ENCODE results near the gene TXNRD1.
"Not testable (repeated sequence)": the region's sequence is repeated elsewhere in the genome, so short reads cannot be mapped to it uniquely, and the experiment has no call there.

Gene TXNRD1

DNA sequence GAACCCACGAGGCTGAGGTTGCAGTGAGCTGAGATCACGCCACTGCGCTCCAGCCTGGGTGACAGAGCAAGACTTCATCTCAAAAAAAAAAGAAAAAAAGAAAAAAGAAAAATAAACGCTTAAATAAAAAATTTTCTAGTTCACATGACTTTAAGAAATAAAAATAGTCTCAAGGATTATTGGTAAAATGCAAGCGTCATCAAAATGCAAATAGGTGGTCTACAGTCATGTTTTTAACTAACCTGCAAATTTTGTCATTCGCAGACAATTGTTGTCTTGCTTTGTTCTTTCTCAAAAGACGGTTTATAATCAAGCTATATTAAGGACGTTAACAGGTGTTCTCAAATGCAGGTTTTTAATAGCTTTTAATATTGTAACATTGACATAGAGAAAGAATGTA, 22.4 kb downstream of the TXNRD1 start:
- DNase-seq, result no peak
- TF ChIP-seq POLR2A (IDR thresholded peaks at IDR 0.05; ENCODE audit: low read length), result no peak
- TF ChIP-seq GATA1 (IDR thresholded peaks at IDR 0.05; ENCODE audit: low read depth, low read length), result no peak

- no peak for TF ChIP-seq POLR2A (IDR thresholded peaks at IDR 0.05; ENCODE audit: low read length)
- TF ChIP-seq GATA1 (IDR thresholded peaks at IDR 0.05; ENCODE audit: low read depth, low read length), result no peak
- no peak for DNase-seq
Observed at GRCh38 chr12:104242546-104243206, 27.1 kb downstream of the TXNRD1 start.

- no peak for DNase-seq
- TF ChIP-seq GATA1 (IDR thresholded peaks at IDR 0.05; ENCODE audit: low read depth, low read length) (no peak), POLR2A (IDR thresholded peaks at IDR 0.05; ENCODE audit: low read length) (no peak)
Observed at GRCh38 chr12:104243551-104243950, 28.0 kb downstream of the TXNRD1 start.

DNA sequence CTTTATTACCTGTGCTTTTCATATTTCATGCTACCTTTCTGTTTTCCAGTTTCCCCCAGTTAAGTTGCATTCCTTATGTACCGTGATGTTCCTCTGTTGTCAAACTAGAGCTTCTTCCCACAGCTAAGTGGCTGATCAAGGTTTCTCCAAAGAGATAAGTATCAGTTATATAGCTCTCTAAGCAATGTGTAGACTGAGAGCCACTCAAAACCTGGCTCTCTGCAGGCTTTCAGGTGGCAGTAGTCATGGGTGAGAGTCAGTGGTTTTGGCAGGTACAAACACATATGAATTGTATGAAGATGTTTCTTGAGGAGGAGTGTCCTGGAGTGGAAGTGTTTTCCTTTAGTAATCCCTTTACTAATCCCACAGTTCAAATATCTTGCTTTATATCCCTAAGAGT, 28.4 kb downstream of the TXNRD1 start:
- no peak for DNase-seq
- TF ChIP-seq GATA1 (IDR thresholded peaks at IDR 0.05; ENCODE audit: low read depth, low read length), result no peak
- TF ChIP-seq POLR2A (IDR thresholded peaks at IDR 0.05; ENCODE audit: low read length), result no peak

- TF ChIP-seq POLR2A (IDR thresholded peaks at IDR 0.05; ENCODE audit: low read length), result no peak
- TF ChIP-seq GATA1 (IDR thresholded peaks at IDR 0.05; ENCODE audit: low read depth, low read length), result no peak
- DNase-seq, result no peak
Observed at GRCh38 chr12:104247698-104248097, 32.1 kb downstream of the TXNRD1 start.

DNA sequence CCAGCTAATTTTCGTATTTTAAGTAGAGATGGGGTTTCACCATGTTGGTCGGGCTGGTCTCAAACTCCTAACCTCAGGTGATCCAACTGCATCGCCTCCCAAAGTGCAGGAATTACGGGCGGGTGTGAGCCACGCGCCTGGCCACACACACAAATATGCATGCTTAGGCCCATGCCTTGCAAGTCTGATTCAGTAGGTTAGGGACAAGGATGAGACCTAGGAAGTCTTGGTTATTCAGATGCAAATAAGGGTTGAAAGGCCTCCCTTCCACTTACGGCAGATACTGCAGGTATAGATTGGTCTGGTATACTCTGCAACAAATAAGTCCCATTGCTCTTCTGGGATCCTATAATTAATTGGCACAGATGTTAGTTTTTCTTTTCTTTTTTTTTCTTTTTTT, 32.9 kb downstream of the TXNRD1 start:
- TF ChIP-seq POLR2A (IDR thresholded peaks at IDR 0.05; ENCODE audit: low read length) (no peak), GATA1 (IDR thresholded peaks at IDR 0.05; ENCODE audit: low read depth, low read length) (no peak)
- no peak for DNase-seq

DNA sequence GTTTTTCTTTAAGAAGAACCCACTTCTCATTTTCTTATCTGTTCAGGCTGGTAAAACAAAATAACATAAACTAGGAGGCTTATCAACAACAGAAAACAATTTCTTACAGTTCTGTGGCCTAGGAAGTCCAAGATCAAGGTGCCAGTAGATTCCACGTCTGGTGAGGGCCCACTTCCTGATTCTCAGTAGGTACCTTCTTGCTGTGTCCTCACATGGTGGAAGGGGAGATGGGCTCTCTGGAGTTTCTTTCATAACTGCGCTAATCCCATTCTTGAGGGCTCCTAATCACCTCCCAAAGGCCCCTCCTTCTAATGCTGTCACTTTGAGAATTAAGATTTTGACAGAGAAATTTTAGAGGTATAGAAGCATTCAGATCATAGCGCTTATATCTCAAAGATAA, 33.4 kb downstream of the TXNRD1 start:
- TF ChIP-seq POLR2A (IDR thresholded peaks at IDR 0.05; ENCODE audit: low read length) (no peak), GATA1 (IDR thresholded peaks at IDR 0.05; ENCODE audit: low read depth, low read length) (no peak)
- no peak for DNase-seq

DNA sequence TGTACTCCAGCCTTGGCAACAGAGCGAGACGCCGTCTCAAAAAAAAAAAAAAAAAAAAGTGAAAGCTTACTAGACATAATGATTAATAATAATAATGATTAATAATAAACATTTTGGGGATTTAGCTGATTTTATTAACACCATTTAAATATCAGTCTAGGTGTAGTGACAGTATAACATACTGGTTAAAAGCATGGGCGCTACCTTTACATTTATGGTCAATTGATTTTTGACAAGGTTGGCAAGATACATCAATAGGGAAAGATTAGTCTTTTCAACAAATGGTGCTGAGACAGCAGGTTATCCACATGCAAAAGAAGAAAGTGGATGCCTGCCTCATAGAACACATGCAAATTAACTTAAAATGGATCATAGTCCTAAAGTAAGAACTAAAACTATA, 34.3 kb downstream of the TXNRD1 start:
- no peak for DNase-seq
- TF ChIP-seq GATA1 (IDR thresholded peaks at IDR 0.05; ENCODE audit: low read depth, low read length) (no peak), POLR2A (IDR thresholded peaks at IDR 0.05; ENCODE audit: low read length) (no peak)

DNA sequence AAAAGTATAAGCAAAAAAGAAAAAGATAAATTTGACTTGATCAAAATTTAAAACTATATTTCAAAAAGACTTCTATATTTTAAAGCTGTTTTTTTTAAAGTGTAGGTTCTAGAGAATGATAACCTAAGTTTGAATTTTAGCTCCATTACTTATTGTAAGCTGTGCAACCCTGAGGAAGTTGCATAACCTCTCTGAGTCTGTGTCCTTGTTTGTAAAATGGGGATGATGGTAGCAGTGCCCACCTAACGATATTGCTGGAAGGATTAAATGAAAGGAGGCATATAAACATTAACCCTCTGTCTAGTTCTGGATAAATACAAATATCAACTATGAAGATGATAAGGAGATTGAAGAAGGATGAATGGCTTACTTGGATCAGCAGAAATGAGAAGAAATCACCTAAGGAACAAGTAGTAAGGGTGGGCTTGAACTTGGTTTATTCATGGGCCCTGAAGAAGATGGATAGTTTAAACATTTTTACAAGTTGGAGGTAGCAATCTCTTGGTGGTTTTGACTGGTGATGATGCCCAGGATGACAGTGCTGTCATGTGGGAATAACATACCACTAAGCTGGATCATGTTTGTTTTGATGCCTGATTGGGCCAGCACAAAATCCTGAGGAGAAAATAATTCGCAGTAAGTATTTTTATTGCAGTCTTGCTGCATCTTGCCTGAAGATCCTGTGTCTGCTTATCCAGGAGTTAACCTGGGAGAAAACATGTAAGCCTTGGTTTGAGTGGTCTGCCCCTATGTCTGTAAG, 35.0 kb downstream of the TXNRD1 start:
- TF ChIP-seq GATA1 (IDR thresholded peaks at IDR 0.05; ENCODE audit: low read depth, low read length) (no peak), POLR2A (IDR thresholded peaks at IDR 0.05; ENCODE audit: low read length) (no peak)

DNA sequence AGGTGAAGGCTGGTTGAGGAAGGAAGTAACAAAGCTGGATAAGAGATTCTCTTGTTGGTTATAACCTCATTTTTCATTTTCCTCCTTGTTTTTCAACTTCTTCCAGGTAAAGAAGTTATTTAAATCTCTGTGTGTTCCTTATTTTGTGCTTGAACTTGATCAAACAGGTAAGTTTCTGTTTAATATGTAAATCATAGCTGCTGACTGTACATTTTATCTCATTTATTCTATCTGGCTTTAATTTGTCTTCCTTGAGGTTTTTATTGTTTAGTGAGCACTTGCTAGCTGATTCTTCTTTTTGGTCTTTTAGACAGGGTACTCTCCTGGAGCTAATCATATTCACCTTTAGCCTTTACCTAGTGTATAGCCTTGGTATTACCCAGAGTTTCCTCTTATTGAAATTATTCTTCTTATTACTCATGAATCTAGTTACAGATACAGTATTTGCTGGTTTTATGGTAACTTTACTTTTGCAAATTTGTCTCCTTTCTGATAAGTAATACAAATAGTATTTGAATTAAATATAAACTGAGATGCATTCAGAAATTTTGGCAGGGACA, 42.4 kb downstream of the TXNRD1 start:
- no peak for DNase-seq
- TF ChIP-seq GATA1 (IDR thresholded peaks at IDR 0.05; ENCODE audit: low read depth, low read length) (no peak), POLR2A (IDR thresholded peaks at IDR 0.05; ENCODE audit: low read length) (no peak)

More for the DNA sequence above, 35.0 kb downstream of the TXNRD1 start:
- no peak for DNase-seq

DNA sequence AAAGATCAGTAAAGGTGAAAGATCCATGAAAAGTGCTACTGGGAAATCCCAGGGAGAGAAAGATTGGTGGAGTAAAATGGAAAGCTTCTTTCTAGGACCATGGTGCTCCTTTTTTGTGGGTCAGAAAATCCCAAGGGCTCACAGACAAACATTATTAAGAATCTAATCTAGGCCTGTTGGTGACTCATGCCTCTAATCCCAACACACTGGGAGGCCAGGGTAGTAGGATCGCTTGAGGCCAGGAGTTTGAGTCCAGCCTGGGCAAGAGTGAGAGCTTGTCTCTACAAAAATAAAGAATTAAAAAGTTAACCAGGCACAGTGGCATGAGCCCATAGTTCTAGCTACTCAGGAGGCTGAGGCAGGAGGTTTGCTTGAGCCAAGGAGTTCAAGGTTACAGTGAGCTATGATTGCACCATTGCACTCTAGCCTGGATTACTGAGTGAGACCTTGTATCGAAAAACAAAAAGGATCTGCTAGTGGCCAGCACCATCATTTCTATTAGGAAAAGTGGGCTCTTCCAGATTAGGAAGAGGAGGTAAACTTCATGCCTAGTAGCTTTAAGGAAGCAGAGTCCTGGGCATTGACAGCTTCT, 43.0 kb downstream of the TXNRD1 start:
- TF ChIP-seq POLR2A (IDR thresholded peaks at IDR 0.05; ENCODE audit: low read length) (no peak), GATA1 (IDR thresholded peaks at IDR 0.05; ENCODE audit: low read depth, low read length) (no peak)

DNA sequence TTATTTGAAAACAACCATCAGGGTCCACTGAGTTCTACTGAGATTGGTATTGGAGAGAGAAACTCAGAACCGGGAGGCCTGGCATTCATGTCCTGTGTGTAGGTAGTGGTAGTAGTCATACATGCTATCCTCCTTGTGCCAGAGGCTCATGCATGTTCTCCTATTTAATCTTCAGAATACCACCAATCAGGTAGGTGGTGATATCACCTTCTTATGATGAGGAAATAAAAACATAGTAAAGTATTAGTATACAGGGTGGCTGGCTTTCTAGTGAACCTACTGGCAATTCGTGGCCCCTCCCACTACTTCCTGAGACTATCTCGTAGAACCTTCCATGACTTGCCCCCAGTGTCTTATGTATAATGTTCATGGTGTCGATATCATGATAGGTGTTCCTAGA, 47.4 kb downstream of the TXNRD1 start:
- TF ChIP-seq POLR2A (IDR thresholded peaks at IDR 0.05; ENCODE audit: low read length) (no peak), GATA1 (IDR thresholded peaks at IDR 0.05; ENCODE audit: low read depth, low read length) (no peak)
- no peak for DNase-seq

More for the DNA sequence above, 43.0 kb downstream of the TXNRD1 start:
- DNase-seq, result no peak

- TF ChIP-seq POLR2A (IDR thresholded peaks at IDR 0.05; ENCODE audit: low read length) (no peak), GATA1 (IDR thresholded peaks at IDR 0.05; ENCODE audit: low read depth, low read length) (no peak)
- DNase-seq, result no peak
Observed at GRCh38 chr12:104263580-104264358, 48.2 kb downstream of the TXNRD1 start.

DNA sequence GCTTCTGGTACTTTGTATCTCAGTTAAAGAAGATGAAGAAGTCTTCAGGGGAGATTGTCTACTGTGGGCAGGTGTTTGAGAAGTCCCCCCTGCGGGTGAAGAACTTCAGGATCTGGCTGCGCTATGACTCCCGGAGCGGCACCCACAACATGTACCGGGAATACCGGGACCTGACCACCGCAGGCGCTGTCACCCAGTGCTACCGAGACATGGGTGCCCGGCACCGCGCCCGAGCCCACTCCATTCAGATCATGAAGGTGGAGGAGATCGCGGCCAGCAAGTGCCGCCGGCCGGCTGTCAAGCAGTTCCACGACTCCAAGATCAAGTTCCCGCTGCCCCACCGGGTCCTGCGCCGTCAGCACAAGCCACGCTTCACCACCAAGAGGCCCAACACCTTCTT, 49.9 kb downstream of the TXNRD1 start:
- DNase-seq, result not testable (repeated sequence)

Data from erythroblast (primary cell).